Neural progenitor cell (in vitro differentiated cells): ENCODE results near the gene CBX8.

ENCODE experiments used
- EZH2 ChIP-seq: fragments of 200-600 bp; sonication (generic); IDR thresholded peaks from 2 replicates; pipeline ENCODE4 v1.6.1; 2017; ENCODE audit warnings: antibody characterized with exemption, mild to moderate bottlenecking, moderate library complexity
- EZH2phosphoT487 ChIP-seq: fragments of 200-600 bp; sonication (generic); IDR thresholded peaks from 2 replicates; pipeline ENCODE4 v1.6.1; 2017; ENCODE audit warnings: antibody characterized with exemption
- TF ChIP-seq, protein P1 (sequence below): fragments of 200-600 bp; sonication (generic); IDR thresholded peaks from 2 replicates; pipeline ENCODE4 v1.5.1; 2017; ENCODE audit warnings: antibody characterized with exemption, mild to moderate bottlenecking

DNA sequence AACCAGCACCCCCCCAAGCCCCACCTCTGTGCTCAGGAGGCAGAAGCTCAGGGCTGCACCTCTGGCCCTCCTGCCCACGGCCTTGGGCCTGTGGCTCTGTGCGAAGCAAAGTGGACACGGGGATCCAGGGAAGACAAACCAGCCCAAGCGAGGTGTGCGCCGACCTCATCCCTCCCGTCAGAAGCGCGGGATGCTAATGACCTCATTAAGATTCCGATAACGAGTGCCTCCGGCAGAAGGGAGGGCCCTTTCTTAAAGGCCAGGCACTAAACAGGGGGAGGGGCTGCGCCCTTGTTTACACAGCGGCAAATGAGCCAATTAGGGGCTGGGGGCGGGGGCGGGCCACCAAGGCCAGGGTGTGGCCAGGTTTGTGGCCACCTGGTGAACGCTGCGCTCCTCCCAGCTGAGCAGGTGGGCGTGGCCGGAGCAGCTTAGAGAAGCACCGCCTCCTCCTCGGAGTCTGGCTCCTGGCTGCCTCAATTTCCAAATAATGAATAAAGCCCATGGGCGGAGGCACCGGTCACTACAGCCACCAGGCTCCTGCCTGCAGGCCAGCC, 39.2 kb upstream of the CBX8 start:
- TF ChIP-seq, protein P1, sequence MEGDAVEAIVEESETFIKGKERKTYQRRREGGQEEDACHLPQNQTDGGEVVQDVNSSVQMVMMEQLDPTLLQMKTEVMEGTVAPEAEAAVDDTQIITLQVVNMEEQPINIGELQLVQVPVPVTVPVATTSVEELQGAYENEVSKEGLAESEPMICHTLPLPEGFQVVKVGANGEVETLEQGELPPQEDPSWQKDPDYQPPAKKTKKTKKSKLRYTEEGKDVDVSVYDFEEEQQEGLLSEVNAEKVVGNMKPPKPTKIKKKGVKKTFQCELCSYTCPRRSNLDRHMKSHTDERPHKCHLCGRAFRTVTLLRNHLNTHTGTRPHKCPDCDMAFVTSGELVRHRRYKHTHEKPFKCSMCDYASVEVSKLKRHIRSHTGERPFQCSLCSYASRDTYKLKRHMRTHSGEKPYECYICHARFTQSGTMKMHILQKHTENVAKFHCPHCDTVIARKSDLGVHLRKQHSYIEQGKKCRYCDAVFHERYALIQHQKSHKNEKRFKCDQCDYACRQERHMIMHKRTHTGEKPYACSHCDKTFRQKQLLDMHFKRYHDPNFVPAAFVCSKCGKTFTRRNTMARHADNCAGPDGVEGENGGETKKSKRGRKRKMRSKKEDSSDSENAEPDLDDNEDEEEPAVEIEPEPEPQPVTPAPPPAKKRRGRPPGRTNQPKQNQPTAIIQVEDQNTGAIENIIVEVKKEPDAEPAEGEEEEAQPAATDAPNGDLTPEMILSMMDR, result peak; percentile 3
- peak; percentile 42 for TF ChIP-seq EZH2
- no peak for TF ChIP-seq EZH2phosphoT487
